Left kidney (tissue), 2 donors: ENCODE results near the gene LRFN5. TPM values are rescaled to one million over a fixed set of nuclear protein-coding genes. Genes with fewer than 3 reads are reported as not detected.
A peak's percentile ranks its signal among the peaks of the same experiment; 100 is the strongest.
"Not testable (repeated sequence)": the region's sequence is repeated elsewhere in the genome, so short reads cannot be mapped to it uniquely, and the experiment has no call there.

Source experiments
- DNase-seq: peaks from one replicate; pipeline ENCODE4 v3.0.0-alpha.2; 2013
- polyA plus RNA-seq: library from polyadenylated mRNA; unstranded; fragments of 120-200 nt; gene quantifications from one replicate; pipeline ENCODE4 v1.2.1, GENCODE V29; 2013; ENCODE audit not compliant: insufficient read length

The LRFN5 gene
- polyA plus RNA-seq, 1 donor = 13.4 TPM

DNA sequence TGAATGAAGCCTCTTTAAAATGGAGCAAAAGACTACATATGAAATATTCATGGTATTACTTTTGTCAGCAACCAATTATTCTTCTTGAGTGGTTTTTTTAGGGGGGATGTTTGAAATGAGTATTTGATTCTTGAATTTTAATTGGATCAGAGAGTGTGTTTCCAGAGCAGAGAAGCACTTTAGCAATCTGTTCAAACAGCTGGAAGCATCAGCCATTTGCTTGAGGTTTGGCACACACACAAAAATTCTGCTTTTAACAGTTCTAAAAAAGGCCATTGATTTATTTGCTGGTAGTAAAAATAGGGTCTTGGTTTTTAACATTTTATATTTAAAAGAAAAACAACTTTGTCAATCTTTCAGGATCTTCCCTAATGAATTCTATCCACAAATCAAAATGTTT, 292.7 kb downstream of the LRFN5 start:
- peak; percentile 18 for DNase-seq

DNA sequence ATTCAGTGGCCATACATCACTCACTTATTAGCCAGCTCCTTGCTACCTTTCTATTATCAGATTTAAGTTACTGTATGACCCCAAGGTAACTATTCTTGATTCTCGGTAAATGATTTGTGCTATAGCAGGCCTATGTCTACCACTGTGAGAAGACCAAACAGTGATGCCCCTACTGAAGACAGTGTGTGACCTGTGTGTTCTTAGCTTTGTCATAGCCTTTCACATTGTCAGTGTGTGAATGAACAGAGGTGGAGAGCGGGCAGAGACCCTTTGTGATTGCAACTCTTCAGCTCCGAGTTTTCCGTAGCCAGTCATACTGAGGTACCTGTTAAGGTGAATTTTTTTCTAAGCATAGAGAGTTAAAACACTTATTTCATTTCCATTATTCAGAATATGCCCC, 294.0 kb downstream of the LRFN5 start:
- DNase-seq = no peak

DNA sequence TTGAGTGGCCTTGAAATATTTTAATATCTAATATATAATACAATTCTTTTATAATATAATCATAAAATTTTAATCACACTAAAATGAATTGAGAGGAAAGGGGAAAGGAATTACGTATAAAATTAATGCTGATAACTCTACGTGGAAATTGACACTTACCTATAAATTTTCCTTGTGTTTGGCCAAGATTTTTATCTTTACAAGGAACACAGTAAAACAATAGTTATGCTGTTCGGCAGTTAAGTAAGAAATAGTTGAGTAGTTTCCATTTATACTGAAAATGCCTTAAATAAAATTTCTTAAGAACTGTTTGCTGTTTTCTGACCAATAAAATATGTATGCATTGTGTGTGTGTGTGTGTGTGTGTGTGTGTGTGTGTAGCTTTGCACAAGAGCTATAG, 294.4 kb downstream of the LRFN5 start:
- no peak for DNase-seq

DNA sequence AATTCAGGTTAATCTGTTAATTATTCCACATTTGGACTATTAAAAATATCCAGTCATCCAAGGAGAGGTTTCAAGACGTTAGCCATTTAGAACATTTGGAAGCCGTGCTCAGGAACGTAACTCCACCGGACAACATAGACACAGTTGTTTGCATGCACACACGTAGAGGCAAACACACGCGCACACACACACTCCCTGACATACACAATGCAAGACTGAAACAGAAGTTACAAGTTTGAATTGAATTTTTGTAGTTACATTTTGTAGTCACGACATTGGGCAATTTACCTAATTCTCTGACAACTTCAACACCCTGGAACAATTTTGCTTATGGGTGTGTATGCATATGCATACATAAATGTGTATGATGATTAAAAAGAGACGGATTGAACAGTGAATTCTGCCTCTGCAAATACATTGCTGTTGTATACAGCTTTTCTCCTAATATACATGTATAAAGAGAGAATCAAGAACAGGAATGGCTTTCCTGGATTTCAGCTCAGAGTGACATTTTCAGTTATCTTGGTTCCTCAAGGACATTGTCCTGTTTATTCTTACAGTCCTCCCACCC, 298.8 kb downstream of the LRFN5 start:
- DNase-seq = no peak

DNA sequence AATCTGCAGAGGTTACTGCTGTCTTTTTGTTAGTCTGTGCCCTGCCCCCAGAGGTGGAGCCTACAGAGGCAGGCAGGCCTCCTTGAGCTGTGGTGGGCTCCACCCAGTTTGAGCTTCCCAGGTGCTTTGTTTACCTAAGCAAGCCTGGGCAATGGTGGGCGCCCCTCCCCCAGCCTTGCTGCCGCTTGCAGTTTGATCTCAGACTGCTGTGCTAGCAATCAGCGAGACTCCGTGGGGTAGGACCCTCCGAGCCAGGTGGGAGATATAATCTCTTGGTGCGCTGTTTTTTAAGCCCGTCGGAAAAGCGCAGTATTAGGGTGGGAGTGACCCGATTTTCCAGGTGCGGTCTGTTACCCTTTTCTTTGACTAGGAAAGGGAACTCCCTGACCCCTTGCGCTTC, 304.5 kb downstream of the LRFN5 start:
- DNase-seq = not testable (repeated sequence)

DNA sequence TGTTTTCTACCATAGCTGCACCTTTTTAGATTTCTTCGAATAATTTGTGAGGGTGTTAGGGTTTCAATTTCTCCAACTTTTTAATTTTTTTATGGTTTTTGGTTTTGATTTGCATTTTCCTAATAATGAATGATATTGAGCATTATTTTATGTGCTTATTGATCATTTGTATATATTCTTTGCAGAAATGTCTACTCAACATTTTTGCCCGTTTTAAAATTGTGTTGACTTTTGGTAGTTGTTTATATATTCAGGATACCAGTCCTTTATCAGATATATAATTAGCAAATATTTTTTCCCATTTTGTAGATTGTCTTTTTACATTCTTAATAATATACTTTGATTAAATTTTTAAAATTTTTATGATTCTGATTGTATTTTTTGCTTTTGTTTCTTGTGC, 306.7 kb downstream of the LRFN5 start:
- no peak for DNase-seq

DNA sequence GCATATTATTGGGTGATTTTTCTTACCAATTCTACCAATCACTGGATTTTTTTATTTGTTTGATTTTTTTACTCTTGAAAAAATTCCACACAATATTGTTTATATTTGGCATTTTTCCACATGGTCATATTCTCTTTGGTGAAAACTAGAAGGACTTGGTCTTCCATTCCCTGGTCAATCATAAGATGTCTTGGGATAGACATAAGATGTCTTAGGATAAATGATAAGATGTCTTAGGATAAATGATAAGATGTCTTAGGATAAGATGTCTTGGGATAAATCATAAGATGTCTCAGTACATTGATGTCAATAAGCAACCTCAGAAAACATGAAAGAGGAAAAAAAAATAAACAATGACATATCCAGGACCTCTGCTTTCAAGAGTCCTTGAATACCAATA, 309.1 kb downstream of the LRFN5 start:
- no peak for DNase-seq

DNA sequence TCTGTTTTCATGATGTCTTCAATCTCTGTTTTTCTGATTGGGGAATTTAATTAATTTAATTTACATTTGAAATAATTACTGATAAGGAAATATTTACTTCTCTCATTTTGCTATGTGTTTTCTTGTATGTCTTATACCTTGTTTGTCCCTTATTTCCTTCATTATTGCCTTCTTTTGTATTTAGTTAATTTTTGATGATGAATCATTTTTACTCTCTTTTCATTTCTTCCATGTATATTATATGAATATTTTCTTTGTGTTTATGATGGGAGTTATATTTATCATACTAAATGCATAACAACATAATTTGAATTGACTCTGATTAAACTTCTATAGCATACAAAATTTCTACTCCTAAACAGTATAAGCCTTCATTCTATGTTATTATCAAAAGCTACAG, 309.6 kb downstream of the LRFN5 start:
- DNase-seq = no peak

DNA sequence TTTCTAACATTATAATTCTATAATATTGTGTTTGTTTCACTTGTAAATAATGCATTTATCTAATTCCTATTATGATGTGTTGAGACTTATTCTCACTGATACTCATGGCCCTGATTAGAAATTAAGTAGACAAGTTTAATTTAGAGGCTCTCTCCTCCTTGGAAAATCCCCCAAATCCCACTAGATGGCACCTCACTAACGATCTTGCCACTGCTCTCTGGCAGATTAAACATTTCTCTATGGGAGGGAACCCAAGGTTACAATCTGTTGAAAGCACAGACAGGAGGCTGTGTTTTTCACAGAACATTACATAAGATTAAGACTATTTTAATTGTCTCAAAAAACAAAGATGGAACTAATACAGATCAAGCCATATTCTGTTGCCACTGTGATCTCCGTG, 318.7 kb downstream of the LRFN5 start:
- peak; percentile 14 for DNase-seq

DNA sequence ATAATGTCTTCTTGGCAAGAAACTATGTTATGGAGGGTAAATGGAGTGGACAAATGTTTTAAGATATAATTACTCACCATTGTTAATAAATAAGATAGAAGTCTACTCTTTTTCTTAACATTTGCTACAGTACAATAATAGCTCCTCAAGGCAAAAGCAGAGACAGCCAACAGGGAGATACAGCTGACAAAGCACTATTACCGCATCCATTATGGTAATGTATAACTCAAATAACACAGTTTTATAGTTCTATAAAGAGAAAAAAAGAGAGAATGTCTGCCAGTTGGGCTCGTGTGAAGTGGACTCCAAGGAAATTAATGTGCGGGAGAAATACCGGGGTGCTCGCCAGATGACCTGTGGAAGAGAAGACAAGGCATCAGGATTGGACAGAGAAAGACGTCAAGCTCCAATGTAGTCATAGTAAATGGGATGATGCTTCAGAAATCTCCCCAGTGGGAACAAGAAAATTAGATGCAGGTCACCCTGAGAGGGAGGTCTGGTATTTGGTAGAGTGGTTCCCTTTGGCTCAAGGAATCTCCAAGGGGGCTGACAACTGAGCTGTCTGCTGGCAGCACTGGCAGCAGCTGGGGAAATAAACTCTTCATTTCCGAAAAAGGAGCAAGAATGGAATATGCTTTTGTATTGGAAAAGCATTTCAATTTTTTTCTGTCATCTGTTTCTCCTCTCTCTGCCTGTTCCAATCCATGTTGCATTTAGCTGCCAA, 343.9 kb downstream of the LRFN5 start:
- DNase-seq = no peak
